ENCODE measurements around the gene GDF7. TPM values are rescaled to one million over a fixed set of nuclear protein-coding genes. Genes with fewer than 3 reads are reported as not detected.

GDF7 gene
- total RNA-seq, 2 experiments from 2014 or later = 0.06 TPM

GRCh38 chr2:20625491-20626391, 41.2 kb upstream of the GDF7 start:
- no TSS peak for BruUV-seq (replicated peaks)
- Histone ChIP-seq H3K4me3 (ENCODE audit: low read depth, low read length, poor library complexity, severe bottlenecking) (no peak overlapping the region), H3K4me1 (ENCODE audit: insufficient read depth, low read length, poor library complexity, severe bottlenecking) (no peaks in the 10 kb centered on the region), H3K9me3 (ENCODE audit: low read length) (no peaks in the 10 kb centered on the region), H3K27ac (ENCODE audit: low read depth, low read length, poor library complexity, severe bottlenecking) (no peak overlapping the region), H4K20me1 (ENCODE audit: insufficient read depth, low read length) (no peaks in the 10 kb centered on the region), H3K79me2 (ENCODE audit: insufficient read depth, low read depth, low read length) (no peaks in the 10 kb centered on the region), H3K4me2 (ENCODE audit: low read length) (no peak overlapping the region), H3K36me3 (ENCODE audit: insufficient read depth, low read length) (no peaks in the 10 kb centered on the region), H3K9me2 (ENCODE audit: insufficient read depth, low read length) (no peaks in the 10 kb centered on the region), H2AFZ (ENCODE audit: low read length) (no peak overlapping the region)
- DNase-seq (ENCODE audit: low spot score) = no peak
- POLR2A ChIA-PET = interaction anchor here (1.0 kb wide), 1 partner anchor 27 kb away, joined by 3 read pairs; no protein-coding TSS in a partner anchor
- TF ChIP-seq, protein P1, sequence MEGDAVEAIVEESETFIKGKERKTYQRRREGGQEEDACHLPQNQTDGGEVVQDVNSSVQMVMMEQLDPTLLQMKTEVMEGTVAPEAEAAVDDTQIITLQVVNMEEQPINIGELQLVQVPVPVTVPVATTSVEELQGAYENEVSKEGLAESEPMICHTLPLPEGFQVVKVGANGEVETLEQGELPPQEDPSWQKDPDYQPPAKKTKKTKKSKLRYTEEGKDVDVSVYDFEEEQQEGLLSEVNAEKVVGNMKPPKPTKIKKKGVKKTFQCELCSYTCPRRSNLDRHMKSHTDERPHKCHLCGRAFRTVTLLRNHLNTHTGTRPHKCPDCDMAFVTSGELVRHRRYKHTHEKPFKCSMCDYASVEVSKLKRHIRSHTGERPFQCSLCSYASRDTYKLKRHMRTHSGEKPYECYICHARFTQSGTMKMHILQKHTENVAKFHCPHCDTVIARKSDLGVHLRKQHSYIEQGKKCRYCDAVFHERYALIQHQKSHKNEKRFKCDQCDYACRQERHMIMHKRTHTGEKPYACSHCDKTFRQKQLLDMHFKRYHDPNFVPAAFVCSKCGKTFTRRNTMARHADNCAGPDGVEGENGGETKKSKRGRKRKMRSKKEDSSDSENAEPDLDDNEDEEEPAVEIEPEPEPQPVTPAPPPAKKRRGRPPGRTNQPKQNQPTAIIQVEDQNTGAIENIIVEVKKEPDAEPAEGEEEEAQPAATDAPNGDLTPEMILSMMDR (conservative IDR thresholded peaks at IDR 0.05; ENCODE audit: low read length) = no peak
- no peak for TF ChIP-seq EZH2phosphoT487 (IDR thresholded peaks at IDR 0.05; ENCODE audit: borderline replicate concordance, low read depth, low read length)
- intact Hi-C loops (cut with micrococcal nuclease; ENCODE audit: unreplicated experiment) = no loop called here
- CTCF ChIA-PET (ENCODE audit: unreplicated experiment) = no interaction called here

DNA sequence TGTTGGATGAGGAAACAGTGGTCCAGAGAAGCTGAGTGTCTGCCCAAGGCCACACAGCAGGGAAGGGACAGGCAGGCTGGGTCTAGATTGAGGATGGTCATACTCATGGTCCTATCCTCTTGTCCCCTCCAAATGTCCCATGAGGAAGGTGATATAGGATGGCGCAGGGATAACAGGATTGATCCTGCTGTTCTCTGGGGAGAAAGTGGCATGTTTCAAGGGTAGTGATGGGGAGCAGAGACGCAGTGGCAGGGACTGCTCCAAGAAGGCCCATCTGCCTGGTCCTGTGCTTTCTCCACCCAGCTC, 40.6 kb upstream of the GDF7 start:
- no peak for DNase-seq (ENCODE audit: low spot score)
- Histone ChIP-seq H3K4me1 (ENCODE audit: insufficient read depth, low read length, poor library complexity, severe bottlenecking) (no peaks in the 10 kb centered on the region), H4K20me1 (ENCODE audit: insufficient read depth, low read length) (no peaks in the 10 kb centered on the region), H3K4me3 (ENCODE audit: low read depth, low read length, poor library complexity, severe bottlenecking) (no peak overlapping the region), H2AFZ (ENCODE audit: low read length) (no peak overlapping the region), H3K79me2 (ENCODE audit: insufficient read depth, low read depth, low read length) (no peaks in the 10 kb centered on the region), H3K9me2 (ENCODE audit: insufficient read depth, low read length) (no peaks in the 10 kb centered on the region), H3K27ac (ENCODE audit: low read depth, low read length, poor library complexity, severe bottlenecking) (no peak overlapping the region), H3K9me3 (ENCODE audit: low read length) (no peaks in the 10 kb centered on the region), H3K4me2 (ENCODE audit: low read length) (no peak overlapping the region), H3K36me3 (ENCODE audit: insufficient read depth, low read length) (no peaks in the 10 kb centered on the region)
- ChIA-PET CTCF (ENCODE audit: unreplicated experiment) (no interaction called here), POLR2A (interaction anchor here (1.0 kb wide), 1 partner anchor 27 kb away, joined by 3 read pairs; no protein-coding TSS in a partner anchor)
- BruUV-seq (replicated peaks) = no TSS peak
- intact Hi-C loops (cut with micrococcal nuclease; ENCODE audit: unreplicated experiment) = no loop called here
- TF ChIP-seq, protein P1 (conservative IDR thresholded peaks at IDR 0.05; ENCODE audit: low read length) = no peak
- TF ChIP-seq EZH2phosphoT487 (IDR thresholded peaks at IDR 0.05; ENCODE audit: borderline replicate concordance, low read depth, low read length) = no peak

All from OCI-LY7 (cell line).